ENCODE results near the gene FXYD2.

FXYD2 gene

DNA sequence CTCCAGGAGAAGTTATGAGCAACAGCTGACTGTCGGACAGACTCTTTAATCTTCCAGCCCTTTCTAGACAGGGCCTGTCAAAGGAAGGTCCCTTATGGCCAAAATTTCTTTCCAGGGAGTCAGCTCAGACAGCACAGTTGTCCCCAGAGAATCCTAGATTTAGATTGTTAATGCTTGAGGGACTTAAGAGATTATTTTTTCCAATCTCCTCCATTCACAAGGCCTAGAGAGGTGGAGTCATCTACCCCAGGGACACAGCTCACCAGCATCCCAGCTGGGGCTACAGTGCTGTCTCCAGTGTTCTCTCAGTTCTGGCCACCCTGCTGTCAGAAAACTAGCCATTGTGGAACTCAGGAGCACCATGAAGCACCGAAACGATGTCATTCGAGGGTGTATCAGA is 35.3 kb downstream of the FXYD2 start:
- Mint-ChIP-seq H3K4me3 (no peak overlapping the region), H3K4me1 (no peaks in the 10 kb centered on the region), H3K36me3 (no peaks in the 10 kb centered on the region), H3K27ac (no peak overlapping the region), H3K9me3 (no peaks in the 10 kb centered on the region)
- no peak for ATAC-seq
- no peak for DNase-seq (ENCODE audit: low spot score in 2 of 2)

DNA sequence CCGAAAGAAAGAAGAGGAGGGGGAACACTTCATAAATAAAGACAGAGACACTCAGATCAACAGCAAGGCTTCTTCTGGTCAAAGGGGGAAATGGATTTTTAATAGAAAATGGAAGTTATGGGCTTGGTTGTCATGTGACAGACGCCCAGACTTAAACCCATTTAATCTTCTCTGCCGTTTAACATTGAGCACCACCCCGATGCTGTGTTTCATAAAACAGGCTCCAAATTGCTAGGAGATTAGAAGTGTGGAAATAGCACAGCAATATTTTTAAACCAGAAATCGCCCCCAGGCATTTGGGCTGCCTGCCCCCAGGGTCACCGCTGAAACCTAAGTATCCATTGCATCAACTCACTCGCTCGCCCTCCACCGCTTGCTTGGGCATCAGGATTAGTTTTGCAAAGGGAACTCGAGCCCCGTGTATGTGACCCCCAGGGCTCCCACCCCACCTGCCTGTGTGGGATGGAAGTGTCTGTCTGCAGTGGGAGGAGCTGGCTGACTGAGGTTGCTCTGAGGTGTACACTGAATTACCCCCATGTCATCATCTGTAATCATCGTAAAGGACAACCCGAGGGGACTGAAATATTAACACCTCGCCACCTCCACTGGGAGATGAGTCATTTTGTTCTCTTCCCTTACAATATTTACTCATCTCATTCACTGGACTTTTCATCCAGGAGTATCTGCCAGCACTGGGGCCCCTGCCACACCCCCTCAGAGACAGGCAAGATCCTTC is 38.2 kb downstream of the FXYD2 start:
- H3K27ac Mint-ChIP-seq, result no peak overlapping the region
- no peak for ATAC-seq
- no peaks in the 10 kb centered on the region for H3K36me3 Mint-ChIP-seq
- H3K4me3 Mint-ChIP-seq, result no peak overlapping the region
- H3K4me1 Mint-ChIP-seq, result no peaks in the 10 kb centered on the region
- H3K9me3 Mint-ChIP-seq, result no peaks in the 10 kb centered on the region
- no peak for DNase-seq (ENCODE audit: low spot score in 2 of 2)

DNA sequence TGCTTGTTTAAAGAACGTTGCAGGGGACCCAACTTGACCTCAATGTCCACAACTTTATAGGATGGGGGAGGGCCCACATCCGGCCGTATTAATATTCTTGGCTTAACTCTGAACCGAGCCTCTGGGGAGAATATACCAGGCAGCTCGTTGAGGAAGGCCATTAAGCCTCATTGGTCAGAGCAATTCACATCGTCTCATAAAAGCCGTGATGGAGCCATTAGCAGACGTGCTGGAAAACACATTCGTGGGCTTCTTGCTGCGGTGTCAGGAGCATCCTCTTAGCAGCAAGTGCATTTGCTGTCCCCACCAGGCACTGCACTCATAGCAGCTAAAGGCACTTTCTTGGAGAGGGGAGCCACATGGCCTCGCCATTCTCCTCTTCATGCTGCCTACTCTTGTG is 42.4 kb downstream of the FXYD2 start:
- no peak overlapping the region for H3K4me3 Mint-ChIP-seq
- DNase-seq (ENCODE audit: low spot score in 2 of 2), result no peak
- H3K9me3 Mint-ChIP-seq, result no peaks in the 10 kb centered on the region
- no peaks in the 10 kb centered on the region for H3K36me3 Mint-ChIP-seq
- no peaks in the 10 kb centered on the region for H3K4me1 Mint-ChIP-seq
- no peak for ATAC-seq
- H3K27ac Mint-ChIP-seq, result no peak overlapping the region

DNA sequence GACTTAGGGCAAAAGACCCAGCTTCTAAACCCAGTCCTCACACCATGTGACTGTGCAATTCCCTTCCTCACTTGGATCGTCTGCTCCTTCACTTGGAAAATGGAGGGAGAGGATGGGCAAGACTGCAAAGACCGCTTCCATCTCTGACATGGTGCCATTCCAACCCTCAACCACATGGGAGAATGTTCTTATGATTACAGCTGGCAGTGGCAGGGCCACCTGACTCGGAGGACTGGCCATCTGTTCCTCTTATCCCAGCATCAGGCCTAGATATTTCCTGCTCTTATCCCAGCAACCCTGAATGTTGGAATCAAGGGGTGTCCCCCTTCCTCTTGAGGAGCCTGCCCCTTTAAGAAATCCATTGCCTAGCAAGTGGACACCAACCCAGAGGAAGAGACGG is 42.9 kb downstream of the FXYD2 start:
- Mint-ChIP-seq H3K4me1 (no peaks in the 10 kb centered on the region), H3K27ac (no peak overlapping the region), H3K4me3 (no peak overlapping the region), H3K36me3 (no peaks in the 10 kb centered on the region), H3K9me3 (no peaks in the 10 kb centered on the region)
- ATAC-seq (no peak), DNase-seq (ENCODE audit: low spot score in 2 of 2) (no peak)

DNA sequence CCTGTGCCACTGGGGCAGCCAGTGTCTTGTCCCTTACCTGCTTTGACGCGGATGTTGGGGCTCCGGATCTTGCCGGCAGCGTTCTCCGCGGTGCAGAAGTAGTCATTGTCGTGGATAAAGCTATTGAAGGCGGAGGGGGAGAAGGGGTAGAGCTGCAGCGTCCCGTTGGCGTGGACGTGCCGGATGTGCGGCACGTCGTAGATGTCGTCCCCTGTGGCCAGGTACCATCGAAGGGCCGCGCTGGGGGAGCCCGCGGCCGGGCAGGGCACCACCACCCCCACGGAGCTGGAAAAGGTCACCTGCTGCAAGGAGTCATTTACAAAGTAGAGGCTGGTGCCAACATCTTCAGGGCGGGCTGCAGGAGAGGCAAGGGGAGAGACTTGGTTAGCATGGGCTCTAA is 44.1 kb downstream of the FXYD2 start:
- no peaks in the 10 kb centered on the region for H3K36me3 Mint-ChIP-seq
- no peak overlapping the region for H3K27ac Mint-ChIP-seq
- DNase-seq (ENCODE audit: low spot score in 2 of 2) (no peak), ATAC-seq (no peak)
- no peaks in the 10 kb centered on the region for H3K4me1 Mint-ChIP-seq
- no peak overlapping the region for H3K4me3 Mint-ChIP-seq
- no peaks in the 10 kb centered on the region for H3K9me3 Mint-ChIP-seq

DNA sequence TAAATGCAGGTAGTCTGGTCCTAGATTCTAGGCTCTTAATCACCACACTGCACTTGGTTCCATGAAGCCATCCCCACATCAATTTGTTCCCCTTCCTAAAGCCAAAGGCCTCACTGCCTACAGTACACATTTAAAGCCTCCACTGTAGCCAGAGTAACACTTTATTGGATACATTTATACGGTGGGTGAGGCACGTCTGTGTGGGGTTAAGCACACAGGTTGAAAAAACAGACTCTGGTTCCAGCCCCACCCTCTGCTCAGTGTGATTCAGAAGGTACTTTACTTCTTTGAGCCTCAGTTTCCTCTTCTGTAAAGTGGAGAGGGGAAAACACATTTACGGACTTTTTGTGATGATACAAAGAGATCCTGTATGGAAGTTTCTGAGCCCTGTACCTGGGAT is 50.0 kb downstream of the FXYD2 start:
- Mint-ChIP-seq H3K36me3 (no peaks in the 10 kb centered on the region), H3K9me3 (no peaks in the 10 kb centered on the region), H3K4me1 (no peaks in the 10 kb centered on the region), H3K27ac (no peak overlapping the region), H3K4me3 (no peak overlapping the region)
- DNase-seq (ENCODE audit: low spot score in 2 of 2) (no peak), ATAC-seq (no peak)

DNA sequence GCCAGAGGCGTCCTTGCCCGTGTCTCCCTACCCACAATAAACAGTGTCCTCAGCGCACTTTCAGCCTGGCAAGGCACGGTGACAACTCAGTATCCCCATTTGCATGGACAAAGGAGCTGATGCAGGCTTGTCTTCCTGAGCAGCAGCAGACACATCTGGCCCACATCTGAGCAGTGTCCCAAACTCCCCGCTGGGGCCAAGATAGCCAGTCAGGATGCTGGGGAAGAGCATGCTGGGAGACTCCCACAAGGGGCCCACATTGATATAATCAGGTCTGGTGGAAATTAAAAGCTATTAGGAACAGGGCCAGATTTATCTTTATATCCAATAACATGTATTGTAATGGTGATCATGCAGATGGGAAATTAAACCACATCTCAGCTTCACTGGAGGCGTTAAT is 52.2 kb downstream of the FXYD2 start:
- Mint-ChIP-seq H3K36me3 (no peaks in the 10 kb centered on the region), H3K9me3 (no peaks in the 10 kb centered on the region)
- no peak for ATAC-seq

DNA sequence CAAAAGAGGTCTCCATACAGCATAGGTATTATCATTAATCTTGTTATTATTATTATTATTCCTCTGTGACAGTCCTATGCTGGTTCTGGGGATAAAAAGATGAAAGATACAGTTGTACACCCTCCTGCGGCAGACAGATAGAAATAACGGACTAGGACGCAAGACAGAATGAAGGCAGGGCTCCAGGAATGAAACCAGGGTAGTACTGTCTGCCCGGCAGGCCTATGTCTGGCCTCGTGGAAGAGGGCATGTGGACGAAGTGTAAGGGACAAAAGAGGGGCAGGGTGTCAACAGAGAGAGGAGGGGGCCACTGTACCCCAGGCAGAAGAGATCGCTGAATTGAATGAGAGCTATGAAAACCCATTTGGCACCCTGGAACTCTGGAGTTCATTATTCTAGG is 52.7 kb downstream of the FXYD2 start:
- Mint-ChIP-seq H3K36me3 (no peaks in the 10 kb centered on the region), H3K4me3 (no peak overlapping the region), H3K4me1 (no peaks in the 10 kb centered on the region), H3K27ac (no peak overlapping the region), H3K9me3 (no peaks in the 10 kb centered on the region)
- ATAC-seq, result no peak
- DNase-seq (ENCODE audit: low spot score in 2 of 2), result no peak

More for the DNA sequence above, 52.2 kb downstream of the FXYD2 start:
- H3K27ac Mint-ChIP-seq, result no peak overlapping the region
- H3K4me3 Mint-ChIP-seq, result no peak overlapping the region
- H3K4me1 Mint-ChIP-seq, result no peaks in the 10 kb centered on the region
- DNase-seq (ENCODE audit: low spot score in 2 of 2), result no peak

DNA sequence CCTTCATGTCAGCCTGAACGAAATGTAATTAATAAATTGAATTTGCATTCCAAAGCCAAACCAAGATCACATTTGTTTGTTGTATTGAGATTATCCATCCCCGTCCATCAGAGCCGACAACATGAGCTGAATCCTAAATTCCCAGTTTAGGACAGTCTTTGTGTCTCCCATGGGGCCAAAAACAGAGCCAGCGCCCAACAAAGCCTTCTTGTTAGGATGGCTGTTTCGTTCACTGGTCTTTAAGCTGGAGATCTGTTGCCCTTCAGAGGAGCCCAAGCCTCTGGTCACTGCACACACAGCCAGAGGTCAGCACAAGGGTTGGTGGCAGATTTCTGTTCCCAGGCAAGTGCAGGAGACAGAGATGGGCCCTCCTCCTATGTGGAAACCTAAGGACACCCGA is 53.3 kb downstream of the FXYD2 start:
- ATAC-seq (no peak), DNase-seq (ENCODE audit: low spot score in 2 of 2) (no peak)
- Mint-ChIP-seq H3K4me3 (no peak overlapping the region), H3K9me3 (no peaks in the 10 kb centered on the region), H3K27ac (no peak overlapping the region), H3K36me3 (no peaks in the 10 kb centered on the region), H3K4me1 (no peaks in the 10 kb centered on the region)

DNA sequence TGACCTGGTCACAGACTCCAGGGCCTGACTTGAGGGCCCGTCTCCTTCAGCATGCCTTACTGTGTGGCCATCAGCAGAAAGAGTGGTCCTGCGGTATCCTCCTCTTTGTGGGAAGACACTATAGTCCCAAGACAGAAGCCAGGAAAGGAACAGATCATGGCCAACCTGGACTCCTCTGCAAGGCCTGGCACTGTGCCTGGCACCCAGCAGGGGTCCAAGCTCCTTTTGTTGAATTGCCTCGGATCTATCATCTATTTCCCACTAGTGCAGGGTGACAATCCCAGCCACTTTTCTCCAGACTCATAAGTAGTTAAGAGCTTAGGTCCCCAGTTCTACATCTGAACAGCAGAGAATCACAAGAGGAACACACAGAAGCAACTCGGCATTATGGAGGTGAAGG is 54.5 kb downstream of the FXYD2 start:
- DNase-seq (ENCODE audit: low spot score in 2 of 2) (no peak), ATAC-seq (no peak)
- Mint-ChIP-seq H3K27ac (no peak overlapping the region), H3K4me3 (no peak overlapping the region), H3K36me3 (no peaks in the 10 kb centered on the region), H3K4me1 (no peaks in the 10 kb centered on the region), H3K9me3 (no peaks in the 10 kb centered on the region)
